PFSK-1 (cell line): ENCODE results near the gene KCNJ4.

Experiments used
- FOXP2 ChIP-seq: optimal IDR thresholded peaks from 2 replicates; pipeline ENCODE3; 2011; ENCODE audit warnings: borderline replicate concordance, control low read depth, inconsistent platforms; ENCODE audit not compliant: insufficient read depth; ENCODE audit errors: extremely low read length, extremely low read depth
- POLR2AphosphoS5 ChIP-seq: IDR thresholded peaks from 2 replicates; pipeline ENCODE4 v1.6.1; 2012; ENCODE audit warnings: low read depth, mild to moderate bottlenecking, control low read depth, low read length, moderate library complexity
- SIN3A ChIP-seq: IDR thresholded peaks from 2 replicates; pipeline ENCODE4 v1.6.1; 2012; ENCODE audit warnings: mild to moderate bottlenecking, low read length, moderate library complexity, borderline replicate concordance; ENCODE audit not compliant: insufficient read depth
- TAF1 ChIP-seq: IDR thresholded peaks from 2 replicates; pipeline ENCODE4 v1.6.1; 2012; ENCODE audit warnings: low read length, control low read depth, borderline replicate concordance; ENCODE audit not compliant: insufficient read depth
- TF ChIP-seq, protein P1 (sequence below), 2 experiments: IDR thresholded peaks; 2 replicates each; pipeline versions ENCODE4 v1.6.1 to v1.8.0; 2011 to 2012; ENCODE audit warnings: low read depth in 2 of 2, low read length in 2 of 2, control low read depth in 1 of 2, inconsistent platforms in 1 of 2, mild to moderate bottlenecking in 1 of 2, moderate library complexity in 1 of 2; ENCODE audit not compliant: insufficient read depth in 1 of 2

Gene KCNJ4

DNA sequence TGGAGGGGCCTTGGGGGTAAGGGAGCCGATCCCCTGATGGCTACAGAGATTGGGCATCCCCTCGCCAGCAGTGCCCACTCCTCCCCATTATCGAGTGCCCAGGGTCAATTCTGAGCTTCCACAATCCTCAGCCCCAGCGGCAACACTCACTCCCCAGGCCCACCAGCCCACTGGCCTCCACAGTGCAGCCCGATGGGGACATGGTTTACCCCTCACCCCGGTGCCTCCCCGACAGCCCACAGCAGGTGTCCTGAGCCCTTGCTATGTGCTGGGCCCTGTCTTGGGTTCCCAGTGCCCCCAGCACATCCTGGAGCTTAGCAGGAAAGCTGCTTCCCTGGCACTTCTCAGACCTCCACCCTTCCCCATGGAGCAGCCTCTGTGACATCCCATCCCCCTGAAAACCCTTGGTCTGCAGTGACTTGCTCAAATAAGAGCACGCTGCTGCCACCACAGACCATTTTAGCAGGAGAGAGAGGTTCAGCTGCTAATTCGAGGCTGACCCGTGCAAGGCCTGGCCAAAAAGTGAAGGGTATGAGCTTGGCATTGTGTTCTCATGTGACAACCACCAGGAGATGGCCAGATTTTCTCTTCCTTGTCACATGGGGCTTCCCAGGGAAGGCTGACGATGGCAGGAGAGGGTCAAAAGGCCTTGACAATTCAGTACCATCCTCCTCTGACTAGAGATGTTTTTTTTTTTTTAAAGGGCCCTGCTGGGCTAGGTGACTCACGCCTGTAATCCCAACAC is 23.6 kb downstream of the KCNJ4 start:
- no peak for TF ChIP-seq TAF1

GRCh38 chr22:38429499-38430068 is 25.4 kb downstream of the KCNJ4 start:
- no peak for TF ChIP-seq FOXP2
- TF ChIP-seq, protein P1, sequence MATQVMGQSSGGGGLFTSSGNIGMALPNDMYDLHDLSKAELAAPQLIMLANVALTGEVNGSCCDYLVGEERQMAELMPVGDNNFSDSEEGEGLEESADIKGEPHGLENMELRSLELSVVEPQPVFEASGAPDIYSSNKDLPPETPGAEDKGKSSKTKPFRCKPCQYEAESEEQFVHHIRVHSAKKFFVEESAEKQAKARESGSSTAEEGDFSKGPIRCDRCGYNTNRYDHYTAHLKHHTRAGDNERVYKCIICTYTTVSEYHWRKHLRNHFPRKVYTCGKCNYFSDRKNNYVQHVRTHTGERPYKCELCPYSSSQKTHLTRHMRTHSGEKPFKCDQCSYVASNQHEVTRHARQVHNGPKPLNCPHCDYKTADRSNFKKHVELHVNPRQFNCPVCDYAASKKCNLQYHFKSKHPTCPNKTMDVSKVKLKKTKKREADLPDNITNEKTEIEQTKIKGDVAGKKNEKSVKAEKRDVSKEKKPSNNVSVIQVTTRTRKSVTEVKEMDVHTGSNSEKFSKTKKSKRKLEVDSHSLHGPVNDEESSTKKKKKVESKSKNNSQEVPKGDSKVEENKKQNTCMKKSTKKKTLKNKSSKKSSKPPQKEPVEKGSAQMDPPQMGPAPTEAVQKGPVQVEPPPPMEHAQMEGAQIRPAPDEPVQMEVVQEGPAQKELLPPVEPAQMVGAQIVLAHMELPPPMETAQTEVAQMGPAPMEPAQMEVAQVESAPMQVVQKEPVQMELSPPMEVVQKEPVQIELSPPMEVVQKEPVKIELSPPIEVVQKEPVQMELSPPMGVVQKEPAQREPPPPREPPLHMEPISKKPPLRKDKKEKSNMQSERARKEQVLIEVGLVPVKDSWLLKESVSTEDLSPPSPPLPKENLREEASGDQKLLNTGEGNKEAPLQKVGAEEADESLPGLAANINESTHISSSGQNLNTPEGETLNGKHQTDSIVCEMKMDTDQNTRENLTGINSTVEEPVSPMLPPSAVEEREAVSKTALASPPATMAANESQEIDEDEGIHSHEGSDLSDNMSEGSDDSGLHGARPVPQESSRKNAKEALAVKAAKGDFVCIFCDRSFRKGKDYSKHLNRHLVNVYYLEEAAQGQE (IDR thresholded peaks at IDR 0.05; ENCODE audit: insufficient read depth in 1 of 2, low read depth in 2 of 2, low read length in 2 of 2): no peak
- no peak for TF ChIP-seq POLR2AphosphoS5
- no peak for TF ChIP-seq TAF1

- TF ChIP-seq, protein P1 (IDR thresholded peaks at IDR 0.05; ENCODE audit: insufficient read depth in 1 of 2, low read depth in 2 of 2, low read length in 2 of 2): no peak
- no peak for TF ChIP-seq SIN3A
- no peak for TF ChIP-seq FOXP2
- no peak for TF ChIP-seq TAF1
- no peak for TF ChIP-seq POLR2AphosphoS5
Observed at GRCh38 chr22:38428714-38429113, 26.3 kb downstream of the KCNJ4 start.

DNA sequence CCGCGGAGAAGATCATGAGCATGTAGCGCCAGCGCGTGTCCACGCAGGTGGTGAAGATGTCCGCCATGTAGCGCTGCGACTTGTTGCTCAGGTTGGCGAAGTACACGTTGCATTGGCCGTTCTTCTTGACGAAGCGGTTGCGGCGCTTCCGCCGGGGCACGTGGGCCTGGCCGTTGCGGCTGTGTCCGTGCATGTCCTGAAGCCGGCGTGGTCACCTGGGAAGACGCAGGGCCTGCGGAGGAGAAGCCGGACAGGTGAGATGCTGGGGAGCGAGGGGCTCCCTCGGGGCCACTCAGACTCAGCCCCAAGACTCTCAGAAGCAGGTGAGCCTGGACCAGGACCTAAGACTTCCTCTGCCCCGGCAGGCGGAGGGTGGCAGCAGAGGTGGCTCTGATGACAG is 27.1 kb downstream of the KCNJ4 start:
- TF ChIP-seq FOXP2 (no peak), SIN3A (no peak), POLR2AphosphoS5 (no peak), TAF1 (no peak)
- TF ChIP-seq, protein P1 (IDR thresholded peaks at IDR 0.05; ENCODE audit: insufficient read depth in 1 of 2, low read depth in 2 of 2, low read length in 2 of 2): no peak

DNA sequence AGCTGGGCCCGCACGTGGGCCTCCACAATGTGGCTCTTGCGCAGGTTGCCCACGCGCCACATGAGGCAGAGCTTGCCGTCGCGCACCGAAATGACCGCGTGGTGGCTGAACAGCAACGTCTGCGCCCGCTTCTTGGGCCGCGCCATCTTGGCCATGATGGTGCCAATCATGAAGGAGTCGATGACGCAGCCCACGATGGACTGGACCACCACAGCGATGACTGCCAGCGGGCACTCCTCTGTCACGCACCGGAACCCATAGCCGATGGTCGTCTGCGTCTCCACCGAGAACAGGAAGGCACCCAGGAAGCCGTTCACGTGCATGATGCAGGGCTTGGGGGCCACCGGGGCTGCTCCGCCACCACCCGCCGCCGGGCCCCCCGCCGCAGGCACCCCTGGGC is 27.5 kb downstream of the KCNJ4 start:
- TF ChIP-seq, protein P1 (IDR thresholded peaks at IDR 0.05; ENCODE audit: insufficient read depth in 1 of 2, low read depth in 2 of 2, low read length in 2 of 2): no peak
- TF ChIP-seq FOXP2: no peak
- no peak for TF ChIP-seq SIN3A
- no peak for TF ChIP-seq TAF1
- no peak for TF ChIP-seq POLR2AphosphoS5
